GM18517 (cell line): Measurements from ENCODE around the gene FYB1.

Experiments
- ATAC-seq: cut with Tn5 transposase; IDR thresholded peaks from one replicate; pipeline ENCODE4 v1.9.1; 2021; ENCODE audit warnings: mild to moderate bottlenecking, moderate library complexity; ENCODE audit not compliant: unreplicated experiment

FYB1 gene

DNA sequence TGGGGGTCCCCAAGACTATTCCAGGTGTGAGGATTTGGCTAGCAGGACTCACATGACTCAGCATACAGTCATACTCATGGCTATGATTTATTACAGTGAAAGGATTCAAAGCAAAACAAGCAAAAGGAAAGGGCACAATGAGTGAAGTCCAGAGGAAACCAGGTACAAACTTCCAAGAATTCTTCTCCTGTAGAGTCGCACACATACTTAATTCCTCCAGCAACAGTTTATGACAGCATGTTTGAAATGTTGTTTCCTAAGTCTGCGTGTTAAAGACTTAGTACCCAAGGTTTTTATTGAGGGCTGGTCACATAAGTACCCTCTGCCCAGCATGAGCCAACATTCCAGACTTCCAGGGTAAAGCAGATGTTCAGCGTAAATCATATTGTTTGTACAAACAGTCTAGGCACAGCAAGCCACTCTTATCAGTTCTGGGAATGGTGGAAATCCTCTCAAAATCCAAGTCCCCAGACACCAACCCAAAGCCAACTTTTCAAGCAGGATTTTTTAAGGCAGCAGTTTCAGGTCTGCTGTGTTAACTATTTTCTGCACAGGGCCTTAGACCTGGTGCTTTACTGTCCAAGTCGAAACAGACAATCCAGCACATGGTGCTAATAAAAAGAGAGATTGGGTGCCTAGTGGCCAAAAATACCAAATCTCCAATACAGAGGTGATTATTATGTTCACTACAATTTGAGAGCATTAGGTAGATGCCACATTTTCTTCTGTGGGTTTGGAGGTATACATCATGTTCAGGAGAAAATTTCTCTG, 126.6 kb downstream of the FYB1 start:
- no peak for ATAC-seq

GRCh38 chr5:39091940-39092580, 127.3 kb downstream of the FYB1 start:
- no peak for ATAC-seq

DNA sequence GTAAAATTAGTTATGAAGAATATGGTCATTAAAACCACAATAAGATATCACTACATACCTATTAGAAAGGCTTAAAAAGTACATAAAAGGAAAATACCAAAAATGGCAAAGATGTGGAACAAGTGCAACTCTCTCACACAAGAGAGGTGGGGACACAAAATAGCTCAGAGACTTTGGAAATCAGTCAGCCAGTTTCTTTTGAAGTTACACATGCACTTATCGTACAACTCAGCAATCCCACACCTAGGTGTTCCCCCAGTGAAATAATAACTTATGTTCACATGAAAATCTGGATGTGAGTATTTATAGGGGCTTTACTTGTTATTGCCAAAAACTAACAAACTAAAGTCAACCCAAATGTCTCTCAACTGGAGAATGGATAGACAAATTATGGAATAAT, 135.4 kb downstream of the FYB1 start:
- no peak for ATAC-seq

DNA sequence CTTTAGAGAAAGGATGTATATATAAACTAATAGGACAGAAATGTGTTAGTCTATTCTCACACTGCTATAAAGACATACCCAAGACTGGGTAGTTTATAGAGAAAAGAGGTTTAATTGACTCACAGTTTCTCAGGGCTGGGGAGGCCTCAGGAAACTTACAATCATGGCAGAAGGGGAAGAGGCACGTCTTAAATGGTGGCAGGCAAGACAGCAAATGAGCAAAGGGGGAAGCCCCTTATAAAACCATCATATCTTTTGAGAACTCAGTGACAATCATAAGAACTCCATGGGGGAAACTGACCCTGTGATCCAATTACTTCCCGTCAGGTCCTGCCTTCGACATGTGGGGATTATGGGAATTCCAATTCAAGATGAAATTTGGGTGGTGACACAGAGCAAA, 136.4 kb downstream of the FYB1 start:
- ATAC-seq: no peak

DNA sequence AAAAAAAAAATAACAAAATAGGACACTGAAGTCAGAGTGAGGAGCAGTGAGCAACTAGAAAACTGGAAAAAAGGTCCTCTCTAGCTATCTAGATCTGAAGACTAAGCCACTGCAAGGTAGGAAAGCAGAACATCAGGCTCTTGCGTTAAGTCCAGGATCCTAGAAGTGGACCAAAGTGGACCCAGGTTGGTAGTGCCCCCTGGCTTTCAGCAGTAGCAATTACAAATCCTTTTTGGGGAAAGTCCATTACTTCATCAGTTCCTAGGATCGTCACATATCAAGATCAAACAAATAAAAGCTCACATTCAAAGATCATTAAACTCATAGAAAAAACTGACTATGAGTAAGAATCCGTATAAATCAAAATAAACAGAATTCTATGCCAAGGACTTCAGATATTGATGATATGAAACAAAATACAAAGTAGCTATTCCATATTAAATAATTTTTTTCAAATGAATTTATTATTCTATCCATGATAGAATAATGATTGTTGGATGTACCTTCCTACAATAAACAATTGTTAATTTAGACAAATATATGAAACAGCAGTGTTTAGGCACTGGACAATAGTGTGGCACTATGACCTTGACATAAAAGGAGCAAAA, 138.7 kb downstream of the FYB1 start:
- ATAC-seq: no peak

DNA sequence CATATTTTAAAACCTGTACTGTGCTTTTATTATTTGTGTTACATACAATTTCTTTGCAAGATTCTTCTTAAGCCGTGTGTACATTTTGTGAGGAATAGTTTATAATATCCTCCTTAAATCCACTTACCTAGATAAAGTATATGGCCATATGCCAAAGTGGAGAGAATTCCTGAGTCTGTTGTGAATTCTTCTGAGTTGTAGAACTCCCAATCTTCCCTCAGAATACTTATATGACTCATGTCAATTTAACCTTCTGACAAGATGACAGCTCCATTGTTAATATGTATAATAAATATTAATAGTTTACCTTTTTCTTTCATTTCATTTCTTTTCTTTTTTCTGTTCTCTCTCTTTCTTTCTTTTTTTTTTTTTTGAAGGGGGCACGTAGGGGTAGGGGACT, 139.2 kb downstream of the FYB1 start:
- no peak for ATAC-seq

DNA sequence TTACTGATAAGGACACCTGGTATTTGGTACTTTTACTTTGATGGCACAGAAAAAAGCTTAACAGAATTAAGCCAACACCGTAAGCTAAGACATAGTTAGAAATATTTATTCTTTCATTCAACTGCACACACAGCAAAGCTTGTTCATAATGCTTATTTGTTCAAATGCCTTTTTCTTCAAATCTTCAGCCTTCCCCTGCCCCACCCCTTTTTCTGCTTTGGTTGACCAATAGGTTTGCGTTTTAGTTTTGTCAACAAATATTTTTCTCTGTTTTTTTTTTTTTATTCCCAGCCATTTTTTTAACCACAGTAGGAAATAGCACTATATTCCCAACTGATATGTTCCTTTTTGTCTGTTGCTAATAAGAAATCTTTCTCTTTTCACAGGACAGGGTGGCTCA, 140.2 kb downstream of the FYB1 start:
- no peak for ATAC-seq

- ATAC-seq: peak; percentile 37
Observed at GRCh38 chr5:39076757-39077728, 142.3 kb downstream of the FYB1 start.

DNA sequence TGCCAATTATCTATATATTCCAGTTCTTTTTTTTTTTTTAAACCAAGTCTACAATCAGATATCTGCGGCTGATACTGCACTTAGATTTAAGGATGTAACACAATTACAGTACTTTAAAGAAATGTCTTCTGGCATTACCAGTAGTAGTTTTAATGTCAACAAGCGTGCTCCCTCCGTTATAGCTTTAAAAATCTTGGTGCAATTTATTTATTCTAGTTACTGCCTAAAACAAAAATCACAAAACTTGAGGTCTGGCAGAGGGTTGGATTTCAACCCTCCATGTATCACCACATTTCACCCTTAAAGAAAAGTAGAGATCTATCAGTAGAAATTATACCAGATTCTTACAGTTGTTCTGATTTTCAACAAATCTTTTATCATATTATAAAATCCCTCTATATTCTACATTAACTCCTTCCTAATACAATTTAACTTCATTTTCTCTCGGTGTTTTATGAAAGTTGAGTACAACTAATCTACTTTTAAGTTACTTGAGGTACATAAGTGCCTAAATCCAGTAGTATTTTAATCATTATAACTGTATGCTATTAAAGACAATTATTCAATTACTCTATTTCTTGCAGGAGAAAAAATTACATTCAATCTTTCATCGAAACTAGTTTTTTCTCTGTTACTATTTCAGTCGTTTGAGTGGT, 143.1 kb downstream of the FYB1 start:
- no peak for ATAC-seq

- peak; percentile 69 for ATAC-seq
Observed at GRCh38 chr5:39074017-39074814, 145.1 kb downstream of the FYB1 start, which contains the start of gene RICTOR. RICTOR (minus strand) TSS chr5:39074399; CDS start chr5:39074377, 22 bp downstream.

- peak; percentile 19 for ATAC-seq
Observed at GRCh38 chr5:39073767-39074016, 145.7 kb downstream of the FYB1 start.

DNA sequence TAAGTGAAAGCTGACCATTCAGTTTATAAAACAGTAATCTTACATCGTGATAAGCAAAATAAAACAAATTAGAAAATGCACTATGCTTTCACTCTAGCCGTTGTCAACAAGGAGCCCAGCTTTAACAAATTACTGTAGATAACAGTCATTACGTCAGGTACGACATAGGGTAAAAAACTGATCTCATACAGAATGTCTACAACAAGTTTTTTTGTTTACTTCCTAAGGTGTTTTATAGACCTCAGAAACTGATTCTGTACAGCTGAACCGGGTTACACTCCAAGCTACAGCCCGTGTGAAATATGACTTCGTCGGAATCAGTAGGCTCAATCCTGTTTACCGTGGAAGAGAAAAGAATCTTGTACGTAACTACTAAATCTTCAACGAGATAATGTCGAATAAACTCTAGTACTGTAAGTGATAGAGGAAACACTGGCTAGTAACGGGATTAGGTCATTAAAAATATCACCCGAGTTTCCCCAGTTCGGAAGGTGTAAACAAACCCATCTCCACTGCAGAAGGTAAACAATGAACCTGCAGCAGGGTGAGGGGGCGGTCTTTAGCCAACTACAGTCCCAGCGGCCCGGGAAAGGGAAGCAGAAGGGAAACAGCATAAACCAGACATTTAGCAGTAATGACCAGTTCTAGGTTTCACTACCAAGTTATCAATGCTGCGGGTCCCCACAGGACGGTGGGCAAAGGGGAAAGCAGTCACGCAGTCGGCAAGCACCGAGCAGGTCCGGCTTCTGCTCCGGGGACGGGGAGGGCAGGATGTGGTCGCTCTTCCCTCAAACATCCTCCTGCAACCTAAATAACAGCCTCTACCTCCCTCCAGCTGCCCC, 146.2 kb downstream of the FYB1 start:
- peak; percentile 38 for ATAC-seq

- no peak for ATAC-seq
Observed at GRCh38 chr5:39068099-39068498, 151.3 kb downstream of the FYB1 start.

DNA sequence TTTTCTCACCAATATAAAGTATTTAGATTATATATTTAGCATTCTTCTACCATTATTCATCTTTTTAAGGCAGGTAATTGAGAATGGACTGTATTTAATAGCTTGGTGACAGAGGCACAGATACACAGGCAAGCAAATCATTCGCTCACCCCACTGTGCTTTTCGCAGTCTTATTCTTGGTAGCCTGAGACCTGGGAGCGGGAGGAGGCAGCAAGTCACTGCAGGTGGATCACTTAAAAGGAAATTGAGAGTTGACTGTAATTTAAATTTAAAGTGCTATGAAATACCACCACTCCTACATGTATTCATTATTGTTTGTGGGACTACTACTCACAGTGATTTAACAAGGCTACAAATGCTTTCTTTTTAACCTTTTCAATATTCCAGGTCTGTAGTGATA, 154.9 kb downstream of the FYB1 start:
- no peak for ATAC-seq

GRCh38 chr5:39063037-39063436, 156.3 kb downstream of the FYB1 start:
- ATAC-seq: no peak

GRCh38 chr5:39062530-39062929, 156.8 kb downstream of the FYB1 start:
- no peak for ATAC-seq

DNA sequence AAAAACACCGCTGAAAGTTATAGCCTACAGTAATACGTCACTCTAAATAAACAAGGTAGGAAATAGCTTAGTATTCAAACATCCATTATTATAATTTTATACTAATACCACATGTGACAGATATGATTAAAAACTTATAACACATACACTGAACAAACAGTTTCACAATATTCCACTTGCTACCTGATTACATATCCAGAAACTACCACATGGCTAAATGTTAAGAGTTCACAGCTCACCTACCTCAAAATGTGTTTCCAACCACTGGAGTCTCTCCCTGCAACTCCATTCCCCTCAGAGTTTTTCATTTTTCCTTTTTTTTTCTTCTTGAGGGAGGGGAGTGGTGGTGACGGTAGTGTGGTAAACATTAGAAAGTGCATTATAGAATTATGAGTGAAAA, 157.3 kb downstream of the FYB1 start:
- ATAC-seq: no peak

DNA sequence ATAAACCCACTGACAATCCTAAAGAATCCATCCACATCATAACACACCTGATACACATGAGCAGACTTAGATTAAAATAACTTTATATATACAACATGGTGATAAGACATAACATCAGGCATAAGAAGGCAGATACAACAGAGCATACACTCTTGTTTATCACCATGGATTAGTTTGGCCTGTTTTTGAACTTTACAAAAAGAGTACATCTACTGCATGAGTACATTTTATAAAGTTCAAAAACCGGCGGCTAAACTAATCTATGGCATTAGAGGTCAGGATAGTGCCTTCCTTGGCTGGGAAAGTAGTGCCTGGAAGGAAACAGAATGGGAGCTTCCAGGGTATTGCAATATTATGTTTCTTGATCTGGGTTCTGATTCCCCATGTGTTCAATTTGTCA, 160.3 kb downstream of the FYB1 start:
- ATAC-seq: no peak
